B cell (primary cell): ENCODE measurements around the gene CAPNS2.

Experiments
- EZH2 ChIP-seq: IDR thresholded peaks from 2 replicates; pipeline ENCODE4 v1.6.1; 2012; ENCODE audit warnings: borderline replicate concordance, low read depth, mild to moderate bottlenecking, moderate library complexity, low read length; ENCODE audit not compliant: insufficient read depth, poor library complexity, severe bottlenecking
- TF ChIP-seq, protein P1 (sequence below): fragments of 200-600 bp; IDR thresholded peaks from one replicate; pipeline ENCODE4 v1.8.0; 2022; ENCODE audit warnings: antibody characterized with exemption, mild to moderate bottlenecking

DNA sequence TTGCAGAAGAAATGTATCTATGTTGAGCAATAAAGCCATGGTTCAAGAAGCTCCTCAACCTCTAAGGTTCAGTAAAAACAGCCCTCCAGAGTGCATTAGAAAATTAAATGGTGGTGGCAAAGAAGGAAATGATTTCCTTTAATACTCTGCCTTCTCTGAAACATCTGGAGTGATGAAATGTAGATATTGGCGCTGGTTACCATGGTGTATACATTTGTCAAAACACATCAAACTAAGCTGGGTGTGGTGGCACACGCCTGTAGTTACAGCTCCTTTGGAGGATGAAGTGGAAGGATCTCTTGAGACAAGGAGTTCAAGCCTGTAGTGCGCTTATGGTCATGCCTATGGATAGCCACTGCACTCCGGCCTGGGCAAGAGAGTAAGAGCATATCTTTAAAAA, 6.0 kb downstream of the CAPNS2 start:
- TF ChIP-seq, protein P1, sequence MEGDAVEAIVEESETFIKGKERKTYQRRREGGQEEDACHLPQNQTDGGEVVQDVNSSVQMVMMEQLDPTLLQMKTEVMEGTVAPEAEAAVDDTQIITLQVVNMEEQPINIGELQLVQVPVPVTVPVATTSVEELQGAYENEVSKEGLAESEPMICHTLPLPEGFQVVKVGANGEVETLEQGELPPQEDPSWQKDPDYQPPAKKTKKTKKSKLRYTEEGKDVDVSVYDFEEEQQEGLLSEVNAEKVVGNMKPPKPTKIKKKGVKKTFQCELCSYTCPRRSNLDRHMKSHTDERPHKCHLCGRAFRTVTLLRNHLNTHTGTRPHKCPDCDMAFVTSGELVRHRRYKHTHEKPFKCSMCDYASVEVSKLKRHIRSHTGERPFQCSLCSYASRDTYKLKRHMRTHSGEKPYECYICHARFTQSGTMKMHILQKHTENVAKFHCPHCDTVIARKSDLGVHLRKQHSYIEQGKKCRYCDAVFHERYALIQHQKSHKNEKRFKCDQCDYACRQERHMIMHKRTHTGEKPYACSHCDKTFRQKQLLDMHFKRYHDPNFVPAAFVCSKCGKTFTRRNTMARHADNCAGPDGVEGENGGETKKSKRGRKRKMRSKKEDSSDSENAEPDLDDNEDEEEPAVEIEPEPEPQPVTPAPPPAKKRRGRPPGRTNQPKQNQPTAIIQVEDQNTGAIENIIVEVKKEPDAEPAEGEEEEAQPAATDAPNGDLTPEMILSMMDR, result no peak
- TF ChIP-seq EZH2, result no peak
